ENCODE measurements around the gene EIF4EBP2.

The EIF4EBP2 gene

DNA sequence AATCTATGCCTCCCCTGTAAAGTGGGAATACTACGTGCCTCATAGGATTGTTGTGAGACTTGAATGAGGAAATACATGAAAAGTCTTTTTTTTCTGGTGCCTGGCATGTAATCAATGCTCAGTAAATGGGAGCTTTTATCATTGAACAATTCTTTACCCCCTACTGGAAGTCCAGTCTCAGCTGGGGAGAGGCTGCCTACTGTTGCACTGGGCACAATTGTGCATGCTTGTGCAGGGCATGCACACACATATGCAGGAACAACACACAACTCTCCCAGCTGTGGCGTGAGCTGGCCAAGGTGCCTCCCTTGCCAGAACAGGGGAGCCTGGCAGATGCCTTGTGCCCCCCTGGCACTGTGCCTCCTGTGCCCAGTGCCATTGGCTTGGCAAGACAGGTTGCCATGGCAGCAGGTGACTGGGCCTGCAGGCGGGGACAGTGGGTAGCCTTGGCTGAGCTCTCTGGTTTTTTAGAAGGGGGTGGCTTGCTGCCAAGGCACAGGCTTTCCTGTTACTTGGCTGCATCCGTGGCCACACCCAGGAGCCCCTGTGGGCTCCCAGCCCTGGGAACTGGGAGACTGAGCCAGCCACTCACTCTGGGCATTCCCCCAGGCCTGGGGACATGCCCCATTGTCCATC lies 58.5 kb downstream of the EIF4EBP2 start:
- DNase-seq, result no peak

DNA sequence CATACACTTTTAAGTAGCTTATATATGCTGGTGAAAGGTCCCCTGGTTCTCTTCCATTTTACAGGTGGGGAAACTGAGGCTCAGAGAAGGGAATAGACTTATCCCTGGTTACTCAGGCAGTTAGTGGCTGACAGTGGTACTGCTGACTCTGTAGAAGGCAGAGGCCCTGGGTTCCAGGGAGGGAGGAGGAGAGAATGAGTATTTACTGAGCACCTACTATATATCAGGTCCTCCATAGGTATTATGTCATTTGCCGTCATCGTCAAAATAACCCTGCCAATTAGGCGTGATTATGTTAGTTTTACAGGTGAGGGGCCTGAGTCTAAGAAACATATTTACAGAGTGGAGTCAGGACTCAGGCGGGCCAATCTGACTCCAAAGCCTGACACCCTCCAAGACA lies 61.3 kb downstream of the EIF4EBP2 start:
- DNase-seq, result no peak

- DNase-seq, result no peak
Observed at GRCh38 chr10:70465832-70466231, 61.9 kb downstream of the EIF4EBP2 start.

GRCh38 chr10:70466951-70467350 lies 63.0 kb downstream of the EIF4EBP2 start:
- DNase-seq, result no peak

DNA sequence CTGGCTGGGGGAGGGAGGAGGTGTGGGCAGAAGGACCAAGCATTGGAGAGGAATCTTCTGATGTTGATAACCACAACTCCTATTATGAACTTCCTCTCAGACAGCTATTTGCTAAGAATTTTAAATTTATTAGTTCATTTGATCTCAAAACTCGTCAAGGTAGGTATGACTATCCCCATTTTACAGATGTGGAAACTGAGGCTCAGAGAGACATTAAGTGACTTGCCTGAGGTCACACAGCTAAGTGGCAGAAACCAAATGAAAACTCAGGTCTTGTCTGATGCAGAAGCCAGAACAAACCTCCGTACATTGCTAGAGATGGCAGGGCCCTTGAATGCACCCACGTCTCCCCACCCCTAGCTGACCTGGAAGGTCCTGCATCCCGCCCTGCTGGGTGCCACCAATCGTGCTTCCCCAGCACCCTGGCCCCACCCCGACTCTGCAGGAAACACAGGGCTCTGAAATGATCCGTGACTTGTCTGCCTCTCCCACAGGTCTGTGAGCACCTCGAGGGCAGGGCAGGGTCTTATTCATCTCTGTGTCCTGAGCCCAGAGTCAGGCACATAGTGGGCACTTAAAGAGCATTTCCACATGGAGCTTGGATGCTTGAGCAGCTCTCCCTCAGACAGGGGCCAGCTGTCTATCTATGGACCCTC lies 69.0 kb downstream of the EIF4EBP2 start:
- no peak for DNase-seq

GRCh38 chr10:70474780-70475179 lies 70.8 kb downstream of the EIF4EBP2 start:
- DNase-seq, result no peak

DNA sequence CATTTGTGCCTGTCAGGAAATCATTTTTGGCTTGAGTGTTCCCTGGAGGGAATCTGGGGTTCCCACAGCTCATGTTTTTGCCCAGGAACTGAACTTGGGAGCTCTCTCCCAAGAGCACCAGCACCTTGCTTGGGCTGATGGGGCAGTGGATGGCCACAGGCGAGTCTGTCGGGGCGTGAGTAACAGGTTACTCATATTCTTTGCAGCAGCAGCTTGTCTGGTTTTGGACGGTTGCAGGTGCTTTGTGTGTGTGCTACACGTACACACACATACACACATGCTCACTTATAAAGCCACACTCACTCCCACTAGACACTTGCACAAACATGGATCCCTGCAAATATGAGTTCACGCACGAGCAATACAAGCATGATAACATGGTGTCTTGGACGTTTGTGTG lies 71.7 kb downstream of the EIF4EBP2 start:
- DNase-seq, result no peak

DNA sequence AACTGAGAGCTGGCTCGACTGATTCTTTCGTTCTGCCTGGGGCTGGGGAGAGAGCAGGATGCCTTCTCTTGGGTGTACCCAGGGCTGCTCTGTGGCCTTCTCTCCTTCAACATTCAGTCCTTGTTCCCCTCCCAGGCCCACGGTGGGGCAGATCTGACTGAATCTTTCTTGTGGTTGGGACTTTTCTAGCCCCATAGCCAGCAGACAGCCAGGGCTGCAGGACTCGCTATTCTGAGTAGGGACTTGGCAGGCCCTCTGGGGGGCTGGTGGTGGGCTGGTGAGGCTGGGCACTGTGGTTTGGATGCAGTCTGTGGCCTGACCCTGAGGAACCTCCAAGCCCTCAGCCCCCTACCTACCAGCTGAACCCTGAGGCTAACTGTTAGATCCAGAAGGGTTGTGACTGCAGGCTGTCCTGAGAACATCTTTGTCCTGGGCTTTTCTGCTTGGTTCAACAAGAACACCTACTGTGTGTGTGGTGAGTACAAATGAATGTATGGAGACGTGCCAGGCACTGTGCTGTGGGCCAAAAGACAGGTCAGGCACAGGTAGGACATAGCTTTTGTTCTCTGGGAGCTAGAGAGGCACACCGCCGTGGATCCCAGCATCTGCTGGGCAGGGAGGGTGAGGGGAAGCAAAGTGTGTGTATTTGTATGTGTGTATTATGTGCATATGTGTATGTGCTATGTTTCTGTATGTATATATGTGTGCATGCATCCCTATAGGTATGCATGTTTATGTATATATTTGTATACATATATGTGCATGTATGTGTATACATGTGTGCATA lies 72.5 kb downstream of the EIF4EBP2 start:
- no peak for DNase-seq

DNA sequence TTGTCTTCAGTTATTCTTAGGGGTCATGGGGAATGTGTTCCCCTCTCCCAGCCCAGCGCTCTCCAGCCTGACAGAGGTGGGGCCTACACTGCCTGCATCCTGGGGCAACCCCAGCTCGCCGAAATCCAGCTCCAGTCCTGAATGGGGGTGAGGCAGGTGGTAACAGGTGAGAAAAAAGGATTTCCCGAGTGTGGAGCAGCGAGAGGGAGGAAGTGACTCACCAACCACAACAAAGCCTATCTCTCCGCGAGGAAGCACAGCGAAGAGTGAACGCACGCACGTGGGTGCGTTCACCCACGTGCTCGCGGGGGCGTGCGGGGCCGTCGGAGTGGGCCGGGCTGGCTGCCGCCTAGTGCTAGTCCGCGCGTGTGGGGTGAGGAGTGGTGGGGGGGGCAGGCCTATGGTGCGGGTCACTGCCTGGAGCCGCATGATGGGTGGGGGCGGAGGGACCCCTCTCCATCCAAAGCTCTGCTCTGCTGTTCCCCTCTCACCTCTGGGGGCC lies 73.8 kb downstream of the EIF4EBP2 start:
- DNase-seq, result no peak
